GM12872 (cell line): ENCODE measurements around the gene UTP14A.

Experiments used
- TF ChIP-seq, protein P1 (sequence below): IDR thresholded peaks from 3 replicates; pipeline ENCODE4 v1.5.1; 2011; ENCODE audit warnings: low read depth, mild to moderate bottlenecking, low read length, moderate library complexity; ENCODE audit not compliant: insufficient read depth

Gene UTP14A

DNA sequence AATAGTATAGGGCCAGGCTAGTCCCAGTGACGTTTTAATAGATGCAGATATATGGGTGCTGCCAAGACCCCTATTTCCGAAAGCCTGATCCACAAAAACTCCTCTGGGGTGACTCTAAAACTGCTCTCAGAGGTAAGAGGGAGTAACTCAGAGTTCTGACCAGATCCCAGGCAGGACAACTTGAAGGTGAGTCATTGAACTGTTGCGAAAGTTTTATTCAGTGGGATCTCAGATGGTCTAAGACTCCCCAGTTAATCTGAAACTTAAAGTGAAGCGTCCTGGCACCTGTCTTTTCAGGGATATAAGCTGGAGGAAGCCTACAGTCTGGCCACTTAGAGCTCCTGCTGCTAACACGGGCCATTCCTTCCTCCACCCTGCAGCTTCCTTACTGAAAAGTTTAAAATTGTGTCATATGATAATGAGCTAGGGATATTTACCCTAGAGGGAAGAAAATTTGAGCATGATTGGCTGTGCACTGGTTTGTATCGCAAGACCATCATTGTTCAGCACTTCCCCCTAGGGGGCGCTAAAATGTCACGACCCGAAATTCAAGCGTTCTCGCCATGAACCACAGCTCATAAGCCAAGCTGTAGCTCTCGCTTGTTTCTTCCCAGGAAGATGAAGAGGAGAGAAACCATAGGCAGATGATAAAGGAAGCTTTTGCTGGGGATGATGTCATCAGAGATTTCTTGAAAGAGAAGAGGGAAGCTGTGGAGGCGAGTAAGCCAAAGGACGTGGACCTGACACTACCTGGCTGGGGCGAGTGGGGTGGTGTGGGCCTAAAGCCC is 19.5 kb downstream of the UTP14A start:
- TF ChIP-seq, protein P1, sequence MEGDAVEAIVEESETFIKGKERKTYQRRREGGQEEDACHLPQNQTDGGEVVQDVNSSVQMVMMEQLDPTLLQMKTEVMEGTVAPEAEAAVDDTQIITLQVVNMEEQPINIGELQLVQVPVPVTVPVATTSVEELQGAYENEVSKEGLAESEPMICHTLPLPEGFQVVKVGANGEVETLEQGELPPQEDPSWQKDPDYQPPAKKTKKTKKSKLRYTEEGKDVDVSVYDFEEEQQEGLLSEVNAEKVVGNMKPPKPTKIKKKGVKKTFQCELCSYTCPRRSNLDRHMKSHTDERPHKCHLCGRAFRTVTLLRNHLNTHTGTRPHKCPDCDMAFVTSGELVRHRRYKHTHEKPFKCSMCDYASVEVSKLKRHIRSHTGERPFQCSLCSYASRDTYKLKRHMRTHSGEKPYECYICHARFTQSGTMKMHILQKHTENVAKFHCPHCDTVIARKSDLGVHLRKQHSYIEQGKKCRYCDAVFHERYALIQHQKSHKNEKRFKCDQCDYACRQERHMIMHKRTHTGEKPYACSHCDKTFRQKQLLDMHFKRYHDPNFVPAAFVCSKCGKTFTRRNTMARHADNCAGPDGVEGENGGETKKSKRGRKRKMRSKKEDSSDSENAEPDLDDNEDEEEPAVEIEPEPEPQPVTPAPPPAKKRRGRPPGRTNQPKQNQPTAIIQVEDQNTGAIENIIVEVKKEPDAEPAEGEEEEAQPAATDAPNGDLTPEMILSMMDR, result peak; percentile 69

DNA sequence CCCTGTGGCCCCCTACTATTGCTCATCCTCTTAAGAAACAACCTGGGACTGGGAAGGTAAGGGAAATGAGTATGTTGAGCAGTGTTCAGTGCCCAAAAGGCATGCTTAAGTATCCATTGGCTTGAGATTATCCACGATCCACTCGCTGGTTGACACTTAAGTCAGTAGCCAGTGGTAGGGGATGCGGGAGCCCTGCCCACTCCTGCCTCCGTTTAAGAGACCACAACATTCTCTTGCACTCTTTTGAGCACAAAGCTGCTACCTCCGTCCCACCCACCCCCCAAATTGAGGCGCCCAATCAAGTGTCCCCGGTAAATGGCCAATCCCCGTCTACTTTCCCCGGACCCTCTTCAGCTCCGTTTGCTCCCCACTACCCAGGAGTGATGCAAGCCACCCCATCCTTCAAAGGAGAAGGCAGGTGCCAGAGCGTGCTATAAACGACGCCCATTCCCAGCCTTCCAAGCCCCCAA is 25.0 kb downstream of the UTP14A start:
- TF ChIP-seq, protein P1, result no peak

DNA sequence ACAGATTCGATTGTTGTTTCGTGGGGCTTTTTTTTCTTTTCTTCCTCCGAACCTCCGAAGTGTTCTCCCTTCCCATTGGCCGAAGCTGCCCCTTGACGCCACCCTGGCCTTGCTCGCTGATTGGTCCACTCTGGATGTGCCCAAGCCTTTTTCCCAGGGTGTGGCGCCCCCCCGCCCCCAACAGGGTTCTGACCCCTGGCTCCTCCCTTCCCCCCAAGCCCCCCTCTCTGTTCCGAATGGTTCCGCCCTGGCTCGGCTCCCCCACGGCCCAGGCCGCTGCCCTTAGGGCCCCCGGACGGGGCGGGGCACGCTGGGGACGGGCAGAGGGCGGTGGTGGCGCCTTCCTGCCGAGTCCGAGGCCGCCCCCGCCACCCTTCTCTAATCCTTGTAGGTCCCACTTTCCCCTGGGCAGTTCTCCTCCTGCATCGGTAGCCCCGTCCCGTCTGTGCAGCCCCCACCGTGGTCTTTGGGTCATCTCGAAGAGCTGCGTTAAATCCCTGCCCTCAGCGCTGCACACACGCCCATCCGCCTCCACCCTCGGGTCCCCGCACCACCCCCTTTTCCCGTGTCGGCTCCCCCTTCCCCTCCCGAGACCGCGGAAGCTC is 25.5 kb downstream of the UTP14A start:
- TF ChIP-seq, protein P1, result no peak

DNA sequence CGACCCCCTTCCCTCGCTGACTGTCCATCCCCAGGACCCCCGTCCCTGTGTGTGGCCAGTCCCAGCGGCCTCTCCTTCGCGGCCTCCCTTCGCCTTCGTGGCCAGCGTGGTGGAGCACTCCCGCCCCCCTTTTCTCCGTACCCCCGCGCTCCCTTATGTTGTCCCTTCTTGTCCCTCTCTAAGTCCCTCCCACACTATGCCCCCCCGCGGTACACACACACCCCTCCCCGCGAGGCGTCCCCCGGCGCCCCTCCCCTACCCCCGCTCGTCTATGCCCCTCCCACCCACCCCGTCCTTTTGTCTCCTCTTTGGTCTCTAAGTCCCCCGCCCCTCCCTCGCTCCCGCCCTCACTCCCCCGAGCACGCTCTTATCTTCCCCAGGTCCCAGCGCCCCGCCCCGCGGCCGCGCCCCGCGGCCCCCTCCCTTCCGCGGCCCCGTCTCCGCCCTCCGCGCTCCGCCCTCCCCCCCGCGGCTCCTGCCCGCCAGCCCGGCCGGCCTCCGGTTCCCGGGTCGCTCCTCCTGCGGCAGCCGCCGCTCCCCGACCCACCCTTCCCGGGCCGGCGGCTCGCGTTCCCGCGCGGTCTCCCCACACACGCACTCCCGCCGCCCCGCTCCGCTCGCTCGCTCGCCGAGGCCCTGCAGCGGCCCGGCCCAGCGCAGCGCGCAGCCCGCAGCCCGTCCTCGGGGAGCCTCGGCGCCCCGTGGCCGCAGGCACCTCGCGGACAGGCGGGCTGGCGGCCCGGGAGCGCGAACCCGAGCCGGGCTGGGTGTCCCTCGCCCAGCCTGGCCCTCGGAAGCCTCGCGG is 26.3 kb downstream of the UTP14A start:
- TF ChIP-seq, protein P1, result no peak

DNA sequence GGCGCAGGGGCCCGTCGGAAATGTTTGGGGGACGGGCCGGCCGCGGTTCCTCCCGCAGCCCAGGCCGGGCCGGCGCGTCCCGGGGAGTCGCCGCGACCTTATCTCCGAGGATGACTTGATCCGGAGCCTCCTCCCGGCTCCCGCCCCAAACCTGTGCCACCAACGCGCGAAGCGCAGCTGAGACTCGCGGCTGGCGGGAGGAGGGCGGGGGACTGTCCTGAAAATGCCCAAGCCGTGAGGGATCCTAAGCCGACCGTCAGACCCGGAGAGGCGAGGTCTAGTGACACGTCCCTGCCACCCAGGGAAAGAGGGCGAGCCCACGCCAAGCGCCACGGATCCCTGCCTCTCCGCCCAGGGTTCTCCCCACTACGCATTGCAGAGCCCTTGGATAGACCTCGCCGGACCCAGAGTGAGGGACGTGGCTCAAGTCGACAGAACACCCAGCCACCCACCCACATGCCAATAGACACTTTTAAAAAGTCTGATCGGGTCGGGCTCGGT is 26.9 kb downstream of the UTP14A start:
- TF ChIP-seq, protein P1, result no peak

DNA sequence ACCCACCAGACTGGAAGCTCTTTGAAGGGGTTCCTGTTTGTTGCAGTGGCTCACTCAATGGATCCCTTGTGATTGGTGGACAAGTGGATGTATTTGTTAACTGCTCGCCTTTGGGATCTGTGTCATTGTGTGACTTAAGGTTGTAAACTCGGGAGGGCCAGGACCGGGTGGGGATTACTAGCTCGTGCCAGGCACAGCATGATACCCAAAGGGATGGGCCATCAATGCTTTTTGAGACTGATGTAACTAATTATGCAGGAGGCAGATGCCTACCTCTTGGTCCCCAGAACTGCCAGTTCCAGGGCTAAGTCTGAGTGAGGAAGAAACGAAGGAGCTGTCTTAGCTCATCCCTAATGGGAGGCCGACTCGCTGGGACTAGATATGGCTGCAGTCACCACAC is 27.7 kb downstream of the UTP14A start:
- TF ChIP-seq, protein P1, result no peak

DNA sequence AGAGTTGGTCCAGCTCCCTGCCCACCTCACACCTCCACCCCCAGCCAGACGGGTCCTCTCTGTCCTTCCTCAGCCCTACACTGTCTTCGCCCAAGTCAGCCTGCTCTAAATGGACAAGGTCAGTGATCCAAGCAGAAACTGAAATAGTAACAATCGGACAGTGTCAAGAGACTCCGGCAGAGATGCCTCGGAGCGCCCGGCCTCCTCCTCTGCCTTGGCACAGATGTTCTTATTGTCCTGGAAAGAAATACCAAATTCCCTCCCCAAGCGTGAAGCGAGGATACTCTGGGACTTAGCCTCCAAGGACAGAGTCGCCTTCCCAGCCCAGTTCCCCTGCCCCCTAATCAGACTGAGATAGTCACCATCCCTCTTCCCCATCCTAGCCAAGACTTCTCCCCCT is 28.5 kb downstream of the UTP14A start:
- TF ChIP-seq, protein P1, result no peak
